Stimulated activated CD8-positive, alpha-beta memory T cell treated with anti-CD3 and anti-CD28 coated beads, Interleukin-7, amount 100 ng/mL, for 4 hours (primary cell): ENCODE results near the gene ETFDH.
"Not testable (repeated sequence)": the region's sequence is repeated elsewhere in the genome, so short reads cannot be mapped to it uniquely, and the experiment has no call there.

Experiments
- DNase-seq, 2 donors: peaks; one replicate each; pipeline ENCODE4 v3.0.0-alpha.2; 2020; ENCODE audit warnings: low read depth in 2 of 2

The ETFDH gene

DNA sequence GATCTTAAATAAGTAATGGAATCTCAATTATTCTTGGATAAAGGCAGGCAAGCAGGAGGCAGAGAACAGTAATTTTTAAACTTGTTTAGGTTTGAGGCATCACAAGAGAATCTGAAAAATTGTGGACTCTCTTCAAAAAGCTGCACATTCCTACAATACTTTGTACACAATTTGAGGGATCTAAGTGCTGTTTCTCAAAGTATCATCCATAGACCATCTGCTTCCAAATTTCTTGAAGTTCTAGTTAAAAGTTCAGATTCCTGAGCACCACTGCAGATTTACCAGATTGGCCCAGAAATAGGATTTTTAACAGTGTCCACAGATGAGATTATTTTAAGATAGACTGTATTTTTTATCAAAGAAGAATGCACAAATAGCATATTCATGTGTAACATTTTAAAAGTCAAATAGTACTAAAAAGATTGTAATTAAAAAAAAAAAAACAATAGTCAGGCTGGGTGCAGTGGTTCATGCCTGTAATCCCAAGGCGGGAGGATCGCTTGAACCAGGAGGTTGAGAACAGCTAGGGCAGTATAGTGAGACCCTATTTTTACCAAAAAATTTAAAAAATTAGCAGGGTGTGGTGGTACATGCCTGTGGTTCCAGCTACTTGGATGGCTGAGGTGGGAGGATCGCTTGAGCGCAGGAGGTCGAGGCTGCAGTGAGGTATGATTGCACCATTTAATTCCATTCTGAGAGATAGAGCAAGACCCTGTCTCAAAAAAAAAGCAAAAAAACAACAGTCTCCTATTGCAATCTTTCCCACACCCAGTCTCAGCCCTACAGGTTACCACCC is 82.5 kb downstream of the ETFDH start:
- DNase-seq: no peak

DNA sequence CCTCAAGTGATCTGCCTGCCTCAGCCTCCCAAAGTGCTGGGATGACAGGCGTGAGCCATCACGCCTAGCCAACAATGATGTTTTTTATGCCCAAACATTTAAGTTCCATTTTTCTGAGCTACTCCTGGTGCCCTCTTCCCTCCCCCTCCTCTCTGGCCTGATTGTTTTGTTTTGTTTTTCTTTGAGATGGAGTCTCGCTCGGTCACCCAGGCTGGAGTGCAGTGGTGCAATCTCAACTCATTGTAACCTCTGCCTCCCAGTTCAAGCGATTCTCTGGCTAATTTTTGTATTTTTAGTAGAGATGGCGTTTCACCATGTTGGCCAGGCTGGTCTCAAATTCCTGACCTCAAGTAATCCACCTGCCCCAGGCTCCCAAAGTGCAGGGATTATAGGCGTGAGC is 83.7 kb downstream of the ETFDH start:
- not testable (repeated sequence) for DNase-seq

DNA sequence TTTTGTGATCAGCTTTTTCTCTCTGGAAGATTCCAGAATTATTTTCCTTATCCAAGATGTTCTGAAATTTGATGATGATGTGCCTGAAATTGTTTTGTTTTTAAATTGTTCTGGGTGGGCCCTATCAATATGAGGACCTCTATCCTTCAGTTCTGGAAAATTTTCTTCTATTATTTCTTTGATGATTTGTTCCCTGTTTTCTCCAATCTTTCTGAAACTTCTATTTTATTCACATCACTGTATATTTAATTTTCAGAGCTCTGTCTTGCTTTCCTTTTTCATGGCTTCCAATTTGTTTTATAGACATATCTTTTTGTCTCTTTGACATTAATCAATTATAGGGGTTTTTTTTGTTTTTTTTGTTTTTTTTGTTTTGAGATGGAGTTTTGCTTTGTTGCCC is 84.5 kb downstream of the ETFDH start:
- no peak for DNase-seq

DNA sequence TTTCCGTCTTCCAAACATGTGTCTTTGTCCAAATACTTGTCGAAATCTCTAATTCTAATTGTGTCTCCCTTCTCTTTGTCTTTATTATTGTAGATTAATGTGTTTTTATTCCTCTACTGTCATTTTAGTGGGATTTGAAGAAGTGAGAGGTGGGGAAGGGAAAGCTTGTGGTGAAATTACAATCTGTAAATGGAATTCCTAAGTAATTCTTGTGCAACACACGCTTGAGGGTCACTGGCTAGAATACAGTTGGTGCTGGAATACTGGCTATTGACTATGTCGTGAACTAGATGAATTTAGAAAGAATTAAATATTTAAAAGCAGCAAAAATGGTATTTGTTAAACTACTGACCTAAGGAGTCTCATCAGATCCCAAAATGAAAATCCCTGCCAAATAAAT is 86.0 kb downstream of the ETFDH start:
- no peak for DNase-seq

DNA sequence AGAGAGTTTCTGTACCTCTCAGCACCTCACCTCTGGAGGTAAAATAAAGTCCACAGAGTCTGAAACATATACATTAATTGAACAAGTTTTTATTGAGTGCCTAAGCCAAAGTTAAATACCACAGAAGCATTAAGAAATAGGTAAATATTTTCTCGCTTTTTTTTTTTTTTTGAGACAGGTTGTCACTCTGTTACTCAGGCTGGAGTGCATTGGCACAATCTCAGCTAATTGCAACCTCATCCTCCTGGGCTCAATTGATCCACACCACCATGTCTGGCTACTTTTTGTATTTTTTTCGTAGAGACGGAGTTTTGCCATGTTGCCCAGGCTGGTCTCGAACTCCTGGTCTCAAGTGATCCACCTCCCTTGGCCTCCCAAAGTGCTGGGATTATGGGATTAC is 86.6 kb downstream of the ETFDH start:
- no peak for DNase-seq
